WTC11 (cell line): ENCODE data around the gene KDM6B. TPM values are rescaled to one million over a fixed set of nuclear protein-coding genes. Genes with fewer than 3 reads are reported as not detected.

Experiments
- ATAC-seq: fragments of 200-7000 bp; cut with Tn5 transposase; 2 replicates; pipeline ENCODE4 v1.10.0; 2021; ENCODE audit warnings: mild to moderate bottlenecking, moderate library complexity
- CTCF ChIA-PET: fragments of 300-600 bp; sonication (Branson Sonifier 250); formaldehyde crosslinking; loops from one replicate; lab custom pipeline; 2021; ENCODE audit warnings: antibody characterized with exemption; lab: Charles Lee
- POLR2A ChIA-PET: fragments of 350-600 bp; sonication (Branson Sonifier 250); formaldehyde crosslinking; loops from one replicate; lab custom pipeline; 2021; ENCODE audit warnings: antibody characterized with exemption; lab: Charles Lee
- DNase-seq: peaks from one replicate; pipeline ENCODE4 v3.0.0; 2021; ENCODE audit warnings: low spot score
- H3K27ac Mint-ChIP-seq: 2 replicates; pipeline ENCODE4 v1.8.0; 2021; ENCODE audit warnings: mixed read lengths
- H3K27me3 Mint-ChIP-seq: 2 replicates; pipeline ENCODE4 v1.8.0; 2021; ENCODE audit warnings: low read depth, mild to moderate bottlenecking, moderate library complexity, mixed read lengths
- H3K36me3 Mint-ChIP-seq: 2 replicates; pipeline ENCODE4 v1.8.0; 2021; ENCODE audit warnings: mixed read lengths
- H3K4me1 Mint-ChIP-seq: 2 replicates; pipeline ENCODE4 v1.8.0; 2022; ENCODE audit warnings: mixed read lengths
- H3K4me3 Mint-ChIP-seq: 2 replicates; pipeline ENCODE4 v1.8.0; 2021; ENCODE audit warnings: mild to moderate bottlenecking, moderate library complexity, mixed read lengths
- H3K9me3 Mint-ChIP-seq: 2 replicates; pipeline ENCODE4 v1.8.0; 2021; ENCODE audit warnings: mixed read lengths
- CREM ChIP-seq: sonication (generic); formaldehyde crosslinking; IDR thresholded peaks from 2 replicates; pipeline ENCODE4 v1.8.1; 2022; ENCODE audit warnings: mild to moderate bottlenecking, missing genetic modification reagents, moderate library complexity
- E2F1 ChIP-seq: sonication (generic); formaldehyde crosslinking; IDR thresholded peaks from 2 replicates; pipeline ENCODE4 v1.8.0; 2022; ENCODE audit warnings: mild to moderate bottlenecking, missing genetic modification reagents
- ETV6 ChIP-seq: sonication (generic); formaldehyde crosslinking; IDR thresholded peaks from 2 replicates; pipeline ENCODE4 v1.8.1; 2022; ENCODE audit warnings: mild to moderate bottlenecking, missing genetic modification reagents
- FOXK1 ChIP-seq: sonication (generic); formaldehyde crosslinking; IDR thresholded peaks from 2 replicates; pipeline ENCODE4 v1.8.0; 2022; ENCODE audit warnings: mild to moderate bottlenecking, moderate library complexity, missing genetic modification reagents
- FOXP1 ChIP-seq: sonication (generic); formaldehyde crosslinking; IDR thresholded peaks from 2 replicates; pipeline ENCODE4 v1.8.0; 2022; ENCODE audit warnings: missing genetic modification reagents, mild to moderate bottlenecking, moderate library complexity, borderline replicate concordance
- GABPB1 ChIP-seq: sonication (generic); formaldehyde crosslinking; IDR thresholded peaks from 2 replicates; pipeline ENCODE4 v1.8.1; 2023; ENCODE audit warnings: mild to moderate bottlenecking, missing genetic modification reagents
- JUN ChIP-seq: sonication (generic); formaldehyde crosslinking; IDR thresholded peaks from 2 replicates; pipeline ENCODE4 v1.8.0; 2023; ENCODE audit warnings: mild to moderate bottlenecking, missing genetic modification reagents
- KAT7 ChIP-seq: sonication (generic); formaldehyde crosslinking; IDR thresholded peaks from 2 replicates; pipeline ENCODE4 v1.8.1; 2023; ENCODE audit warnings: missing genetic modification reagents, mild to moderate bottlenecking, borderline replicate concordance
- NR2C2 ChIP-seq: sonication (generic); formaldehyde crosslinking; IDR thresholded peaks from 2 replicates; pipeline ENCODE4 v1.8.0; 2022; ENCODE audit warnings: mild to moderate bottlenecking, missing genetic modification reagents
- ZNF138 ChIP-seq: sonication (generic); formaldehyde crosslinking; conservative IDR thresholded peaks from 2 replicates; pipeline ENCODE4 v1.8.1; 2022; ENCODE audit warnings: mild to moderate bottlenecking, moderate library complexity, missing genetic modification reagents
- ZNF232 ChIP-seq: sonication (generic); formaldehyde crosslinking; IDR thresholded peaks from 2 replicates; pipeline ENCODE4 v1.8.0; 2022; ENCODE audit warnings: mild to moderate bottlenecking, missing genetic modification reagents
- ZNF263 ChIP-seq: sonication (generic); formaldehyde crosslinking; IDR thresholded peaks from 2 replicates; pipeline ENCODE4 v1.8.1; 2022; ENCODE audit warnings: low read depth, mild to moderate bottlenecking, moderate library complexity, missing genetic modification reagents
- total RNA-seq: library from RNA; stranded (reverse); gene quantifications from 3 replicates; pipeline ENCODE4 v1.2.3, GENCODE V29; 2021
- TF ChIP-seq, protein P1 (sequence below): sonication (generic); formaldehyde crosslinking; IDR thresholded peaks from 2 replicates; pipeline ENCODE4 v1.8.0; 2022; ENCODE audit warnings: mild to moderate bottlenecking, missing genetic modification reagents
- TF ChIP-seq, protein P2 (sequence below): sonication (generic); formaldehyde crosslinking; conservative IDR thresholded peaks from 2 replicates; pipeline ENCODE4 v1.8.1; 2022; ENCODE audit warnings: mild to moderate bottlenecking, missing genetic modification reagents
- TF ChIP-seq, protein P3 (sequence below): fragments of 250-450 bp; sonication (Bioruptor Pico); IDR thresholded peaks from 2 replicates; pipeline ENCODE4 v1.9.0; 2021; ENCODE audit warnings: moderate library complexity, mild to moderate bottlenecking, inconsistent platforms, borderline replicate concordance

Gene KDM6B
- total RNA-seq, 1 experiment from 2014 or later, result 13.2 TPM

DNA sequence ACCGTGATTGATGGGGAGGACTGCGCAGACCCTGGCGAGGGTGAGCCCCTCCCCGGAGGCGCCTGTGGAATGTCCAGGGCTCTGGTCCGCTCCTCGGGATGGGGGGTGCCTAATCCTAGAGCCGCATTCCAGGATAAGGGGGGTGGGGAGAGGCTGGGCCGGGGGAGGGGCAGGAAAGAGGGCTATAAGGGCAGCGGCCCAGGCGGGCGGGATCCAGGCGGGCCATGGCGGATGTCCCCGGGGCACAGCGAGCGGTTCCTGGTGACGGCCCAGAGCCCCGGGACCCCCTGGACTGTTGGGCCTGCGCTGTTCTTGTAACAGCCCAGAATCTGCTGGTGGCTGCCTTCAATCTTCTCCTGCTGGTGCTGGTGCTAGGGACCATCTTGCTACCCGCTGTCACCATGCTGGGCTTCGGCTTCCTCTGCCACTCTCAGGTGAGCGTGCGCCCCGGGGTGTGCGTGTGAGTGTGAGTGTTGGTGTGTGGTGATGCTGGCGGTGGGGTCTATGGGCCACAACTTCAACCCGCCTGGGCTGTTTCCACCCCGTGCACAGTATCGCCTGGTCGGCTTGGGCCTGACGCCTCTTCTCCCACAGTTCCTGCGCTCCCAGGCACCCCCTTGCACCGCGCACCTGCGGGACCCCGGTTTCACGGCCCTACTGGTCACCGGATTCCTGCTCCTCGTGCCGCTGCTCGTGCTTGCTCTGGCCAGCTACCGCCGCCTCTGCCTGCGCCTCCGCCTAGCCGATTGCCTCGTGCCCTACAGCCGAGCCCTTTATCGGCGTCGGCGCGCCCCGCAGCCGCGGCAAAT, 21.0 kb downstream of the KDM6B start, which contains the start of gene TMEM88 (continued):
- TF ChIP-seq, protein P1, sequence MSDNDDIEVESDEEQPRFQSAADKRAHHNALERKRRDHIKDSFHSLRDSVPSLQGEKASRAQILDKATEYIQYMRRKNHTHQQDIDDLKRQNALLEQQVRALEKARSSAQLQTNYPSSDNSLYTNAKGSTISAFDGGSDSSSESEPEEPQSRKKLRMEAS (CRISPR knock-in tag), result peak; percentile 53
- TF ChIP-seq E2F1 (no peak), ZNF232 (CRISPR knock-in tag) (no peak)
- TF ChIP-seq, protein P2, sequence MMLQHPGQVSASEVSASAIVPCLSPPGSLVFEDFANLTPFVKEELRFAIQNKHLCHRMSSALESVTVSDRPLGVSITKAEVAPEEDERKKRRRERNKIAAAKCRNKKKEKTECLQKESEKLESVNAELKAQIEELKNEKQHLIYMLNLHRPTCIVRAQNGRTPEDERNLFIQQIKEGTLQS (CRISPR knock-in tag), result no peak
- TF ChIP-seq, all 79 proteins: peak for 9

DNA sequence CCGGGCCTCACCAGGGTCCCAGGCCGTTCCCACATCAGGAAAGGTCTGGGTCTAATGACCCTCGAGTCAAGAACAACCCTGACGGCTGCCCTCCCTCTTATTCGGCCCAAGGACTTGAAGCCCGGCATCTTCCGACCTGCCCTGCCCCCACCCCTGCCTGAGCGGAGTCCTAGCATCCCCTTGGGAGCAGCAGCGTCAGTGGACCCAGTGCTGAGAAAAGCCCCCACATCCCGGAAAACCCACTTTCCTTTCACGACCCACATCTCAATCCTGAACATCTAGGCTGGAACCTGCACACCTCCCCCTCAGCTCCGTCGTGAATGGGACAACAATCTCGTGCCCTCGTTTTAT, 21.6 kb downstream of the KDM6B start:
- TF ChIP-seq ZNF138 (CRISPR knock-in tag) (no peak), ETV6 (CRISPR knock-in tag) (0 out of 2 replicates have a peak, but pooled peaks have one; percentile 29), NR2C2 (no peak), KAT7 (no peak), CREM (CRISPR knock-in tag) (no peak)
- ChIA-PET CTCF (interaction anchor here (0.7 to 3.1 kb wide), 5 partner anchors 11 to 224 kb away, joined by 3 to 63 read pairs (median 12); partner anchors contain the start of gene KDM6B), POLR2A (no interaction called here)
- Mint-ChIP-seq H3K36me3 (peaks cover 6% of the 10 kb centered on the region), H3K27ac (no peak overlapping the region), H3K27me3 (peaks cover 30% of the 10 kb centered on the region), H3K4me3 (no peak overlapping the region), H3K4me1 (peaks cover 34% of the 10 kb centered on the region), H3K9me3 (no peaks in the 10 kb centered on the region)
- DNase-seq (no peak), ATAC-seq (no peak)

GRCh38 chr17:7856011-7856810, 22.2 kb downstream of the KDM6B start:
- no peak for DNase-seq
- Mint-ChIP-seq H3K27ac (no peak overlapping the region), H3K4me1 (peaks cover 28% of the 10 kb centered on the region), H3K36me3 (peaks cover 6% of the 10 kb centered on the region), H3K27me3 (peaks cover 25% of the 10 kb centered on the region), H3K4me3 (no peak overlapping the region), H3K9me3 (no peaks in the 10 kb centered on the region)
- POLR2A ChIA-PET, result interaction anchor here (1.0 to 1.5 kb wide), 7 partner anchors 11 to 168 kb away, joined by 3 to 11 read pairs (median 6); partner anchors contain the start of genes DNAH2, TP53 and WRAP53
- no peak for ATAC-seq
- CTCF ChIA-PET, result interaction anchor here (0.6 to 3.1 kb wide), 13 partner anchors 11 to 223 kb away, joined by 3 to 63 read pairs (median 4); partner anchors contain the start of genes CHD3 and KDM6B
- TF ChIP-seq JUN (CRISPR knock-in tag) (no peak), ZNF263 (0 out of 2 replicates have a peak, but pooled peaks have one; percentile 37)

DNA sequence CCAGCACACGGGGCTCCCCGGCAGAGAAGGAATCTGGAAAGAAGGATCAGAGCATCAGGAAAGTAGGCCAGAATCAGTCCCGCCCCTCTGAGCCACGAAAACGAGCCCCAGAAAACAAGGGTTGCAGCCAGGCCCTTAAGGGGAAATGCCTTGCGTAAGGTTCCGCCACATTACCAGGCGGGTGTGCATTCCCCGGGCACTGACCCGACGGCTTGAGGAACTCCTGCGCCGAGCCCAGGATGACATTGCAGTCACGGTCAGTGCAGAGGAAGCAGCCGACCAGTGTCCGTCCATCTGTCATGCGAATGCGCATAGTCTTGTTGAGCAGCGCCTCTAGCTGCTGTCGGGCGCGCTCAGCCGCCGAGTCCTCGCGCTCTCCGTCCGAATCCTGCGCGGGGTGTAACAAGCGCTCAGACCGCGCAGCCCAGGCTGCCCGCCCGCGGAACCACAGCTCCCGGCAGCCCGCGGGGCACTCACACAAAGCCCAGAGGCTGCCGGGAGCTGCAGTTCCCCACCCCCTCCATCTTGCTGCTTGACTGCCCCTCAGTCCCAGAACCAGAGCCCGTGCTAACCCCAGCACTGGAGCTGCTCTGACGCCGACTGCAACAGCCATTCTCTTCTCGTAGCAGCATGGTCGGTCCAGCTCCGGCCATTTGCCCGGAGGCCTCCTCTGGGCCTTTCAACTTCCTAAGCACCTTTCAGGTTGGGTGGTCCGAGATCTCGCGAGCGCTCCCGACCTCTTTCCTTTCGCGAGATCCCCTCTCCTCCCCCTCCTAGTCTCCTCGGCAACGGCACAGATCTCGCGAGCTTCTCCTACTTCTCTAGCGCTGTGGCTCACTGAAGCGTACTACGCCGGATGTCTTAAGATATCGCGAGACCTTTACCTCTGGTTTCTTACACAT, 23.0 kb downstream of the KDM6B start, which contains the start of gene NAA38:
Gene NAA38, minus strand, starts transcription at position 749 of the 902 bp plus-strand sequence. Its CDS starts 96 bp downstream, at position 653.
- Mint-ChIP-seq H3K27ac (no peak within 1 kb of the TSS), H3K36me3 (peaks cover 6% of the 10 kb centered on the region)
- TF ChIP-seq, protein P3, sequence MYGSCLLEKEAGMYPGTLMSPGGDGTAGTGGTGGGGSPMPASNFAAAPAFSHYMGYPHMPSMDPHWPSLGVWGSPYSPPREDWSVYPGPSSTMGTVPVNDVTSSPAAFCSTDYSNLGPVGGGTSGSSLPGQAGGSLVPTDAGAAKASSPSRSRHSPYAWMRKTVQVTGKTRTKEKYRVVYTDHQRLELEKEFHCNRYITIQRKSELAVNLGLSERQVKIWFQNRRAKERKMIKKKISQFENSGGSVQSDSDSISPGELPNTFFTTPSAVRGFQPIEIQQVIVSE (CRISPR knock-in tag), result no peak
- peak; percentile 51 for TF ChIP-seq FOXK1 (CRISPR knock-in tag)
- peak; percentile 8; the same call in 1 of the 2 replicates for TF ChIP-seq GABPB1
- 0 out of 2 replicates have a peak, but pooled peaks have one; percentile 66 for TF ChIP-seq ZNF232 (CRISPR knock-in tag)
- TF ChIP-seq FOXP1 (CRISPR knock-in tag), result peak; percentile 70; the same call in 1 of the 2 replicates
- TF ChIP-seq, all 79 proteins: peak for 4
- ATAC-seq (peak; percentile 84), DNase-seq (peak; percentile 96)
- CTCF ChIA-PET, result interaction anchor here (0.6 to 3.1 kb wide), 32 partner anchors 10 to 643 kb away, joined by 3 to 63 read pairs (median 4); partner anchors contain the start of genes ALOXE3, CHD3, KCNAB3 and KDM6B
- POLR2A ChIA-PET, result interaction anchor here (0.5 to 1.5 kb wide), 8 partner anchors 12 to 169 kb away, joined by 3 to 11 read pairs (median 6); partner anchors contain the start of genes DNAH2, TP53 and WRAP53
- H3K4me3 Mint-ChIP-seq, result no peak within 1 kb of the TSS
- peaks cover 19% of the 10 kb centered on the region for H3K27me3 Mint-ChIP-seq
- H3K9me3 Mint-ChIP-seq, result no peaks in the 10 kb centered on the region
- peaks cover 22% of the 10 kb centered on the region for H3K4me1 Mint-ChIP-seq
